GM18907 (cell line): ENCODE data around the gene PPP2R2B.

Source experiments
- ATAC-seq: cut with Tn5 transposase; IDR thresholded peaks from one replicate; pipeline ENCODE4 v1.9.1; 2021; ENCODE audit warnings: mild to moderate bottlenecking, moderate library complexity; ENCODE audit not compliant: unreplicated experiment

PPP2R2B gene

GRCh38 chr5:146789712-146790653 lies 88.6 kb downstream of the PPP2R2B start:
- no peak for ATAC-seq

DNA sequence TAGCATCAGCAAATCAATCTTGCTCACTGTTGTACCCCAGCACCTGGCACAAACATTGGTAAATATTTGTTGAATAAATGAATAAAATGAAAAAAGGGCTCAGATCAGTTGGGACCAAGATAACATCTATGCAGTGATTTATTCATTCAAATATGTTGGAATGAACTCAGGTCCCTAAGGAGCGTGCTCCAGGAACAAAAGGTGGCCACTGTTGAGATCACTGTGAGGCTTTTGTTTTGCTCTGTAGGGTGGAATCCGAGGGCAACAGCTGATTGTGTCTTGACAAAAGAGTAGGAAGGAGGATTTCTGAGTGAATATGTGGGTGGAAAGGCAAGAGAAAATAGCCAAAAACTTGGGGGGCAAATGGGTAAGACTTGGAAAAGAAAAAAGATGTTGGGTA lies 89.7 kb downstream of the PPP2R2B start:
- ATAC-seq, result no peak

- ATAC-seq, result no peak
Observed at GRCh38 chr5:146785065-146785464, 93.5 kb downstream of the PPP2R2B start.

DNA sequence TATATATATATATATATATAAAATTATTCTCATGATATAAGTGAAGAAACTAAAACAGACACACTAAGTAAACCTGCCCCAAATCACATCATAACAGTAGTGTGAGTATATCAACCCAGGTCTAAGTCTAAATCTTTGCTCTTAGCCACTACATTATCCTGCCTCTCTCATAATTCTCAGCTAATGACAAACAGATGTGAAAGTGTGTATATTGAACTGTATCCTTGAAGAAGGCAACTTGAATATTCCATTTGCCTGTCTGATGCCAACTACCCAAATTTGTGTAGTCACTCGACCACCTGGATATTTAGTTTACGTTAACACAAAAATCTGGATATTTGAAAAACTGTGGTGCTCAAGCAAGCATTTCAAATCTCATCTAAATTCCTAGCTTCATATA lies 97.4 kb downstream of the PPP2R2B start:
- no peak for ATAC-seq

GRCh38 chr5:146779211-146779869 lies 99.2 kb downstream of the PPP2R2B start:
- no peak for ATAC-seq

GRCh38 chr5:146778795-146779194 lies 99.8 kb downstream of the PPP2R2B start:
- no peak for ATAC-seq

GRCh38 chr5:146778261-146778660 lies 100.3 kb downstream of the PPP2R2B start:
- no peak for ATAC-seq

DNA sequence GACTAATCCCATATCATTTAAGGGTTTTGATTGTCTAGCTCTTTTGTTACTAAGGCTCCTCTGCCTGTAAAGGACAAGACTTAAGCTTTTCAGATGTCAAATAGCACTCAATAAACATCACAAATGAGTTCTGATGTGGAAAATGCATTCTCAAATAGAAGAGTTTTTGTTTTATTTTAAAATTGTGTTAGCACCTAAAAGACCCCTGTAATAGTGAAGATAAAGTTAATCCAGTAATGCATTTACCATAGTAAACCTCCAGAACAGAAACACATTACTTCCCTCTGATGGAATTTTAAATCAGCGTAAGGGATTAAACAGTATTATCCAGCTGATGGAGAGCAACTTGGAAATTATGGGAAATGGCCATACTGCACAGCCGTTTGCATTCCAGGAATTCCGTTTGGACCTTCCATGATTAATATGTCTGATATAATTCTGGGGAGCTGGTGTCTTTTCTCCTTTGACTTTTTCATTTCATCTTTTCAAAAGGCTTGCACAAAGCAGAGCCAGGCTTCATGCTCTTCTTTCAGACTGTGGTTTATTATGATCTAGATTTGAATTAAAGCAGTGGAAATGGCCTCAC lies 105.6 kb downstream of the PPP2R2B start:
- no peak for ATAC-seq

DNA sequence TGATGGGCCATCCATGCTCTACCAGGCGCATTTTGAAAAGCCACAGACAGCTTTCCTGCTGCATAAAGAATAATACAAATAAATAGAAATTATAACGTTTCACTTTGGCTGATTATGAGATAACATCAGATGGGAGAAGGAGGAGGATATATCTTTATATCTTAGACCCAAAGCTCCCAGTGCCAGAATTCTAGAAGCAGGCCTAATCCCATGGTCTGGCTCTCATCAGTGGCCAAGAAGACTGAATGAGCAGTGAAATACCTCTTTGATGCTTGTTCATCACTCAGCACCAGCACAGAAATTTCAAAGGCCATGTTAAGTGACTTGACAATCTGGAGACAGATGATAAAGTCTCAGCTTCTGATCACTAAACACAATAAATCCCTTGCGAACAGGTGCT lies 107.6 kb downstream of the PPP2R2B start:
- ATAC-seq, result no peak

DNA sequence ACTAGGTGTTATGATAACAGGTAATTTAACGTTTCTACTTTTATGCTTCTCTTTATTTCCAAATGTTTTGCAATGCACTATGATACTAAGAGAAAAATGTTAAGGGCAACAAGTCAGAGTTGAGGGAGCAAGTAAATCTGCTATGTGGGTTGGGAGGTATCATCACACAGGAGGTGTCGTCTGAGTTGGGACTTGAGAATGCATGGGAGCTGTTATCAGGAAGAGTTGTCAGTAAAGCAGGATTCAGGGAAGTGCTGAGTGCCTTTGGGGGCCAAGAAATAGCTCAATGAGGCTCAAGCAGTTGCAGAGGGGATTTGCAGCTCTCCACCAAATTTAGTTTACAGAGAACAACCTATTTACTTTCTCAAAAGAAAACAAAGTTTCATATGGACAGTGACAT lies 108.0 kb downstream of the PPP2R2B start:
- no peak for ATAC-seq

GRCh38 chr5:146767534-146767933 lies 111.0 kb downstream of the PPP2R2B start:
- no peak for ATAC-seq

GRCh38 chr5:146766013-146766412 lies 112.5 kb downstream of the PPP2R2B start:
- ATAC-seq, result no peak

GRCh38 chr5:146765089-146765832 lies 113.3 kb downstream of the PPP2R2B start:
- ATAC-seq, result no peak

DNA sequence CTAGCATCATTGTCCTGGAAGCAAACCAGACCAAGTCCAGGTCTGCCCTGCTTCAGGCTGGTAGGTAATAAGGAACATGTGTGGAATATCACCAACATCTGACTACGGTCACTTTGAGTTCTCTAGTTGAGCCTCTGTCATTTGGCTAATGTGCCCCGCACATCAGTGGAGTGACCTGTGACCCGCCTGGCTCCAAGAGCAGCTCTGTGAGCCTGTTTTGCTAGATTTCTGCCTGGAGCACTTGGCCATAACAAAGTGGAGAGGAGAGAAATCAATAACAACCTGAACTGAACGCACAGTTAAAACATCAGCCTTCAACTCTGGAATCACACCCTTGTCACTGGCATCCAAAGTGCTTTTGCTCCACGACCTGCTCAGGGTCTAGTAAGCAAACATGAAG lies 115.7 kb downstream of the PPP2R2B start:
- ATAC-seq, result no peak

GRCh38 chr5:146761811-146762210 lies 116.7 kb downstream of the PPP2R2B start:
- no peak for ATAC-seq

GRCh38 chr5:146758938-146759337 lies 119.6 kb downstream of the PPP2R2B start:
- ATAC-seq, result no peak

DNA sequence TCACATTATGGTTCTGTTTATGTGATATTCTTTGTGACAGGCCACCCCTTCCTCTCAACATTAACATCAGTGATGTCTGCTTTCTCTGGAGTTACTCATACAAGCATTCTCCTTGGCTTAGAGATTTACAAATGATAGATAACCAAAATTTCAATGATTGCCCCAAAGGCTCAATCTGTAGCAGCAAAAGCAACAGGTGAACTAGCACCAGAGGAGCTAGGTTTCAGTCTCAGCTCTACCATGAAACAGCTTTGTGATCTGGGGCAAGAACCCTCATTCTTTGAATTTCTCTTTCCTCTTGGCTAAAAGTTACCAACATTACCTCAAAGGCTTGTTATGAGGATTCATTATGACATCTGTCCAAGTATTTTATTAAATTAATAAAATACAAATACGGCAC lies 120.5 kb downstream of the PPP2R2B start:
- ATAC-seq, result no peak

GRCh38 chr5:146756546-146756945 lies 122.0 kb downstream of the PPP2R2B start:
- ATAC-seq, result no peak

DNA sequence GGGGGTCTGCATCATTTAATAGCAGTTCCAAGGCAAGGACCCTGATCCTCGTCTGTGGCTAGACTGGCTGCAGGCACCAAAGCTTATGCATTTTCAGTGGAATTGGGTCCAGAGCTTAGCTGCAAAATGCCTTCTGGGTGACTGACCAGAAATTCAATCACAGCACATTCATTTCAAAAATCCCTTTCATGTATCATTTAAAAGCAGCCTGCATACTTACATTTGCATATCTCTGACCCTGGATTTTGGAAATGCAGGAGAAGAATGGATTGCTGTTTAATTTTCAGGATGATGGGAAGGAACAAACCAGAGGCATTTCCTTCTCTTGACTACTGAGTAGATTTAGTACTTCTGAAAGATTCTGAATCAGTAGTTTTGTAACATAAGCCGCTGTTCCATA lies 122.8 kb downstream of the PPP2R2B start:
- ATAC-seq, result no peak

DNA sequence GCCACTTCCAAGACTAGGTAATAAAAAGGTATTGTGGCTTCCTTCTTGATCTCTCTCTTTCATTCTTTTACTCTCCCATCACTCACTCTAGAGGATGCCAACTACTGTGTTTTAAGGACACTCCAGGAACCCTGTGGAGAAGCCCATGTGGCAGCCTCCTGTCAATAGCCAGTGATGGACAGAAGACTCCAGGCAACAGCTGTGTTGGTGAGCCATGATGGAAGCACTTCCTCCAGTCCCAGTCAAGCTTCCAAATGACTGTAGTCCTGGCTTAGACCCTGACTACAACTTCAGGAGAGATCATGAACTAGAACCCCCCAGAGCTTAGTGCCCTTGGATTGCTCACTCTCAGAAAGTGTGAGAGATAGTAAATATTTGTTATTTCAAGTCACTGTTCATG lies 123.9 kb downstream of the PPP2R2B start:
- ATAC-seq, result no peak

DNA sequence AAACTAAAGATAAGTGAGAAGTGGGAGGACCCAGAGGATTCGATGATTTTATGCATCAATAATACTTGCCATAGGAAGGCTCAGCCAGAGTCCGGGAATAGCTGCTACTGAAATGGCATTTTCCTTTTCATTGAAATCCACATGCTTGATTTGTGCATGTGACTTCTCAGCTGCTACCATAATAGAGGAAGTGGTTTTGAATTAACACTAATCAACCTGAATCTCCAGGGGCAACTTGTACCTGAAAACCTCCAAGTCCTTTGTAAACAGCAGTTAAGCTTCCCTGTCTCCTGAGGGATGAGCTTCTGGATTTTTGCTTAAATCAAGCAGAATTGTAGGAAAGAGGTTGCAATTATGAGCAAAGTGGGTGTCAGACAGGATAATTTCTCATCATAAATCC lies 124.9 kb downstream of the PPP2R2B start:
- no peak for ATAC-seq
